Subcutaneous abdominal adipose tissue (tissue), 5 donors: ENCODE data around the gene LHX3.

ENCODE experiments used
- H3K27ac ChIP-seq: one replicate; pipeline ENCODE4 v1.7.0; 2013; ENCODE audit warnings: low read depth, mild to moderate bottlenecking, inconsistent platforms, low read length, moderate library complexity
- H3K27me3 ChIP-seq, 5 donors: one replicate each; pipeline ENCODE4 v1.7.0; 2013; ENCODE audit warnings: low read length in 5 of 5, inconsistent platforms in 1 of 5; ENCODE audit not compliant: control insufficient read depth in 5 of 5, insufficient read depth in 4 of 5
- H3K36me3 ChIP-seq, 5 donors: one replicate each; pipeline ENCODE4 v1.7.0; 2013; ENCODE audit warnings: low read length in 5 of 5; ENCODE audit not compliant: control insufficient read depth in 5 of 5, insufficient read depth in 5 of 5
- H3K4me1 ChIP-seq, 5 donors: one replicate each; pipeline ENCODE4 v1.7.0; 2013; ENCODE audit warnings: low read length in 5 of 5, mild to moderate bottlenecking in 3 of 5, moderate library complexity in 1 of 5; ENCODE audit not compliant: control insufficient read depth in 5 of 5, insufficient read depth in 5 of 5
- H3K4me3 ChIP-seq, 5 donors: one replicate each; pipeline ENCODE4 v1.7.0; 2013; ENCODE audit warnings: low read length in 5 of 5, low read depth in 1 of 5
- H3K9ac ChIP-seq, 5 donors: one replicate each; pipeline ENCODE4 v1.7.0; 2013; ENCODE audit warnings: low read length in 5 of 5, mild to moderate bottlenecking in 4 of 5, moderate library complexity in 3 of 5
- H3K9me3 ChIP-seq, 5 donors: one replicate each; pipeline ENCODE4 v1.7.0; 2013; ENCODE audit warnings: low read length in 5 of 5; ENCODE audit not compliant: control insufficient read depth in 5 of 5
- donor health status: healthy.
- donor health status: healthy.
- donor health status: healthy.
- donor health status: healthy.
- donor health status: healthy.

The LHX3 gene

DNA sequence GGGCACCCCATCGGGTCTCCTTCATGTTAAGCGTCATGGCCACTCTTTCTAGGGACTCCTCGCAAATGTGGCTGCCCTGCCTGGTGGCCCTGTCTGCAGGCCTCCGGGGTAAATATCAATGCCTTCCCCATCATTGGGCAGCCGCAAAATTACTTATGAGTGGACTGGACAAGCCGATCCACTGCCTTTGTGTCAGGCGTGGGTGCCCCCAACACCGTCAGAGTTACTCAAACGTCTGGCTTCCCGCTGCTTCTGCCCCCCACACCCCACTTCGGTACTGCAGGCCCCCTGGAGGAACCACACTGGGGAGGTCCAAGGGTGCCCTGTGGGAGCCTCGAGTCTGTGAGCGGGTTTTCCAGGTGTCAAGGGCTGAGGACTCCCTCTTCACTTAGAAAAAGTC is 3.8 kb downstream of the LHX3 start:
- Histone ChIP-seq H3K27me3 (peaks cover 68 to 86% (median 76%) of the 10 kb centered on the region in 5 donors), H3K9me3 (no peaks in the 10 kb centered on the region), H3K4me1 (peaks cover 0 to 3% (median 0%) of the 10 kb centered on the region in 5 donors), H3K9ac (no peak overlapping the region), H3K27ac (no peak overlapping the region), H3K4me3 (no peak overlapping the region), H3K36me3 (peaks cover 0 to 3% (median 0%) of the 10 kb centered on the region in 5 donors)

DNA sequence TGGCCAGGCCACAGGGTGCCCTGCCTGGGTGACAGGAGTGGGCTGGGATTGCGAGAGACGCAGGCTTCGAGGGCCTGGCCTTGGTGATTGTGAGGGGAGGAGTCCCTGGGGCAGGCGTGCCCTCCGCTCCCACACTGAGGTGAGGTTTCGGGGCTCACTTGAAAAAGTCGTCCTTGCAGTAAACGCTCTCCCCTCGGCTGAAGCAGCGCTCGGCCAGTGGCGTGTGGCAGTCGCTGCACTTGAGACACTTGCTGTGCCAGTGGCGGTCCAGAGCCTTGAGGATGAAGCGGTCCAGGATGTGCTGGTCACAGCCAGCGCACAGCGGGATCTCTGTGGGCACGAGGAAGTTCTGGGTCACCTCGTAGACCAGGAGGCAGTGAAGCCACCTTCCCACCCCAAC is 4.5 kb downstream of the LHX3 start:
- H3K36me3 ChIP-seq, result no peaks in the 10 kb centered on the region
- peaks cover 69 to 87% (median 80%) of the 10 kb centered on the region in 5 donors for H3K27me3 ChIP-seq
- H3K4me1 ChIP-seq, result peaks cover 0 to 3% (median 0%) of the 10 kb centered on the region in 5 donors
- no peak overlapping the region for H3K27ac ChIP-seq
- H3K9me3 ChIP-seq, result no peaks in the 10 kb centered on the region
- no peak overlapping the region for H3K4me3 ChIP-seq
- H3K9ac ChIP-seq, result no peak overlapping the region

DNA sequence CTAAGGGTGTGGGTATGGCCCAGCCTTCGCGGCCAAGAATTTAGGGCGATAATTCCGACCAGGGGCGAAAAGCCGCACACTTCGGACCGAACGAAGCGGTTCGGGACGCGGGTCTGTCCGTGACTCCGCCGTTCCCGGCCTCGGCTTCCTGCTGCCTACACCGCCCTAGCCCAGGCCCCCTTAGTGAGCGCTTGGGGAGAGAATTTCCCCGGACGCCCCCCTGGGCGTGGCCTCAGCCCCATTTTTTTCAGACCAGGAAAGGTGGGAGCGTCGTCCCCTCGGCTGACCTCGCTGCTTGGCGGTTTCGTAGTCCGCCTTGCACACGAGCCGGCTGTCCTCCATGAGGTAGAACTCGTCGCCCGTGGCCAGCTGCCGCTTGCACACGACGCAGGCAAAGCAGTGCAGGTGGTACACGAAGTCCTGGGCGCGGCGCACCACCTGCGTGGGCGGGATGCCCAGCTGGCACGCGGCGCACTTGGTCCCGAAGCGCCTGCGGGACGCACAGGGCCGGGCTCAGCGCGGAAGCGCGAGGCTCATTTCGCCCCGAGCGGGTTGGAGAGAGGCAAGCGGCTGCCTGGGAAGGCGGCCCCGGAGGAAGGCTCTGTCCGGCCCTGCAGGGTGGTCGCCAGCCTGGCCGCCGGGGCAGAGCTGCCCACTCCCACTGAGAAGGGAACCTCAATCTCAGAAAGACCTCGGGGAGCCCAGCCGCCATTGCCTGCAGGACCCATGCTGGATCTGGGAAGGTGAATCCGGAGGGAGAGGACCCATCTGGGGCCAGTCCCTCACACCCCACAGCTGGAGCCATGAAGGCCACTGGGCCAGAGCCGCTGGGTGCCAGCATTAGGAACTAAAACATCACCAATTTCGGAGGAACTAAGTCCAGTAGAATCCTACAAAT is 5.3 kb downstream of the LHX3 start:
- H3K36me3 ChIP-seq, result no peaks in the 10 kb centered on the region
- H3K9me3 ChIP-seq, result no peaks in the 10 kb centered on the region
- no peak overlapping the region for H3K27ac ChIP-seq
- H3K4me1 ChIP-seq, result peaks cover 0 to under 1% (median 0%) of the 10 kb centered on the region in 5 donors
- no peak overlapping the region for H3K4me3 ChIP-seq
- no peak overlapping the region for H3K9ac ChIP-seq
- H3K27me3 ChIP-seq, result peaks cover 68 to 89% (median 78%) of the 10 kb centered on the region in 5 donors

DNA sequence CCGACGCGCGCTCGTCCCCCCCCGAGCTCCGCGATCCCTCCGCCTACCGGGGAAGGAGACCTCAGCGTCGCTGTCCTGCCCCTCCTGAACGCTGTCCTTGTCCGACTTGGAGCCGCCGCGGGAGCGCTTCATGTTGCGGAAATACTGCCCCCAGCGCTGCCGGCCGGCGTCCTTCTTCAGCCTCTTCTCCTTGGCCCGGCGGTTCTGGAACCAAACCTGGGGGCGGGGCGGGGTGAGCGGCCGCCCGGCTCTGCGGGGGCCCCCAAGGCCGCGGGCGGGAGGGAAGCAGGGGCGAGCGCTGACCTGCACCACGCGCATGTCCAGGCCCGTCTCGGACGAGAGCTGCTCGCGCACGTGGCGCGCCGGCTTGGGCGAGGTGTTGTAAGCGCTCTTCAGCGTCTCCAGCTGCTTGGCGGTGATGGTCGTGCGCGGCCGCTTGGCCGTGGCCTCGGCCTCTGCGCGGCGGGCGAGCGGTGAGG is 6.3 kb downstream of the LHX3 start:
- no peaks in the 10 kb centered on the region for H3K36me3 ChIP-seq
- no peak overlapping the region for H3K27ac ChIP-seq
- H3K4me3 ChIP-seq, result no peak overlapping the region
- H3K4me1 ChIP-seq, result no peaks in the 10 kb centered on the region
- no peaks in the 10 kb centered on the region for H3K9me3 ChIP-seq
- H3K27me3 ChIP-seq, result peaks cover 58 to 88% (median 72%) of the 10 kb centered on the region in 5 donors
- H3K9ac ChIP-seq, result no peak overlapping the region

DNA sequence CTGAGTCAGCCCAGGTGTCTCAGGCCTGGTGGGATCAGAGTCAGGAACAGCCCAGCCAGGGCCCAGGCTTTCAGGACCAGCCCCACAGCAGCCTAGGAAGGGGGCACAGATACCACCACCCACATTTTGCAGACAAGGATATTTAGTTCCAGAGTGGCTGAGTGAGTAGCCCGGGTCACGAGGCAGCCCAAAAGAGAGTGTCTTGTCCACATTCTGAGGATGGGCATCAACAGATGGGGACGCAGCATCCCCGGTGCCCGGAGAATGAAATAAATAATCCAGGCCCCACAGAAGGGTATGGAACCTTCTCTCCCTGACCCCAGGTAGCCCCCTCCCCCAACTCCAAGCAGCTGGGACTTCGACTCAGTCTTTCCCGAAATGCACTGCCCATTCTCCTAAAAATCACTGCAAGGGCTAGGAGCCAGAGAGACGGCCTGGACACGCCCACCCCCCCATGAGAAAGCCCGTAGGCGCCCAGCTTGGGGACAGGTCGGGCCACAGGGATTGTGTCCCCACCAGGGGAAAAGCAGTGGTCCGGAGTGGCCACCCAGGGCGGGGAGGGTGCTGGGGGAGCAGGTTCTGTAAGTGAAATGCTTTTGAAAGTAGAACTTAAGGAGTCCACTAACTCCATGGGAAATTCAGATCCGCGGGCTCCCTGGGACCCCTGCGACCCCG is 6.9 kb downstream of the LHX3 start:
- H3K4me1 ChIP-seq, result no peaks in the 10 kb centered on the region
- H3K36me3 ChIP-seq, result no peaks in the 10 kb centered on the region
- H3K27ac ChIP-seq, result no peak overlapping the region
- H3K27me3 ChIP-seq, result peaks cover 56 to 86% (median 70%) of the 10 kb centered on the region in 5 donors
- no peak overlapping the region for H3K9ac ChIP-seq
- no peaks in the 10 kb centered on the region for H3K9me3 ChIP-seq
- no peak overlapping the region for H3K4me3 ChIP-seq

DNA sequence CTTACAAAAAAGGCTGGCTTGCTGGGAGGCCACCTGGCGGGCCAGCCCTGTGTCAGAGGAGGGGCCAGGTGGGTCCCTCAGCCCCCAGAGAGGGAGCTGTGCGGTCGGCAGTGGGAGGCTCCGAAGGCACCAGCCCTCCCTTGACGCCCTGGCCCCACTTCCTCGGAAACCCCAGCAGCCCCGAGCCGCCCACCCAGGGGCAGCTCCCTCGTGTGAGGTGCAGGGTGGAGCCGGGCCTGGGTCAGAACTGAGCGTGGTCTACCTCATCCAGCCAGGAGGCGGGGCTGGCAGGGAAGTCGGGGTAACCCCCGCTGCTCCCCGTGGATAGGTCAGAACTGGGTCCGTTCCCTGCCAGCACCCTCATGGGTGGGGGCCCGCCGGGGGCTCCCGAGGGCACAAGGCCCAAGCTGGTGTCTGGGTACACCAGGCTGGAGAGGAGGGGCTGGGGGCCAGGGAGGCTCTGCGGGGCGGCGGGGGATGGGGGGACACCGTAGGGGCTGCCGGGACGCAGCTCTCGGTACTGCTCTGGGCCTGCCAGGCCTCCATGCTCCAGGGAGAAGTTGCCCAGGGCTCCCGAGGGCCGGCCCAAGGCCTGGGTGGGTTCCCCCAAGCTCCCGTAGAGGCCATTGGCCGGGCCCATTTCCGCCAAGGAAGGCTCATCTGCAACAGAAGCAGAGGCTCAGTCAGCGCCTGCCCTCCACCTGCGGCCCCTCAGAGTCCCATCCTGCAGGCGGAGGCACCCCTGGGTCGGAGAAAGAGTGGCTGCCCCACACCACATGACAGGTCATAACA is 7.6 kb downstream of the LHX3 start:
- Histone ChIP-seq H3K4me3 (no peak overlapping the region), H3K9ac (no peak overlapping the region), H3K27me3 (peaks cover 53 to 87% (median 71%) of the 10 kb centered on the region in 5 donors), H3K4me1 (no peaks in the 10 kb centered on the region), H3K27ac (no peak overlapping the region), H3K36me3 (no peaks in the 10 kb centered on the region), H3K9me3 (no peaks in the 10 kb centered on the region)

DNA sequence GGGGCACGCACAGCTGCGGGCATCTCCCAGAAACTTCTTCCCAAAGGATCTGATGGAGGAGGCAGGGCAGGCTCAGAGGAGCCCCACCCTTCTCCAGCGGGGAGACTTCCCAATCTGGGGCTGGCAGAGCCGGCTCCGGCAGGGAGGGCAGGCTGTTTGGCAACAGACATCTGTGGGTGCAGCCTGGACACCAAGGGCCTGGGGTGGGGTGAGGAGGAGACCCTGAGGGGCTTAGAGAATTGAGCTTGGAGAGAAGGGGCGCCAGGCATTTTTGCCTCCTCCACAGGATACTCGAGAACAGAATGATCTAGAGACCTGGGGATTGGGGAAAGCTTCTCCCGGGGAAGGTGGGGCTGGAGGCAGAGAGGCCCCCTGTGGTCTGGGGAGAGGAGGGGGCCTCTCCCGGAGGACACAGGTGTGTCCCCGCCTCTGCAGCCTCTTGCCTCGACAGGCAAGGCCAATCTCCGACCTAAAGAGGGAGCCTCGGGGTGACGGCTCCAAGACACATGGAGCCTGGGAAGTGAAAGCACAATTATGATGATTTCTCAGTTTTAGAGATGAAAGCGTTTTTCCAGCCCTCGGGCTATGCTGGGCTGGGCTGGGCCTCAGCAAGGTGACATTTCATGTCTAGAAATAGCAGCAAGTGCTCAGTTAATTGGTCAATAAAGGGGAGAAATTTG is 8.4 kb downstream of the LHX3 start:
- no peaks in the 10 kb centered on the region for H3K36me3 ChIP-seq
- no peak overlapping the region for H3K27ac ChIP-seq
- H3K27me3 ChIP-seq, result peaks cover 53 to 91% (median 72%) of the 10 kb centered on the region in 5 donors
- no peak overlapping the region for H3K4me3 ChIP-seq
- no peak overlapping the region for H3K9ac ChIP-seq
- no peaks in the 10 kb centered on the region for H3K9me3 ChIP-seq
- H3K4me1 ChIP-seq, result no peaks in the 10 kb centered on the region

DNA sequence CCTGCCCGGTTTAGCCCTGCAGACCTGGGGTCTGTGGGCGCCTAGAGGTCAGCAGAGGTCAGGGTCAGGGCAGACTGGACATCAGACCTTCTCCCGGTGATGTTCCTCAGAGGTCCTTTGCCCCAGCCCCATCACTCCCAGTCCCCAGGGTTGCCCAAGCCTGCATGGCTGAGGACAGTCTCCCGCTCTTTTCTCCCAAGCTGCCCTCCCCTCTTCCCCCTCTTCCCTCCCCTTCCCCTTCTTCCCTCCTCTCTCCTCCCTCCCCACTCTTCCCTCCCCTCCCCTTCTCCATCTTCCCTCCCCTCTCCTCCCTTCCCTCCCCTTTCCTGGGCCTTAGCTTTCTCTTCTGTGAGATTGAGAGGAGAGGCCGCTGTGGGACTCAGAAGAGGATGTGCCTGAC is 10.4 kb downstream of the LHX3 start:
- H3K27me3 ChIP-seq, result peaks cover 48 to 91% (median 70%) of the 10 kb centered on the region in 5 donors
- H3K4me1 ChIP-seq, result no peaks in the 10 kb centered on the region
- H3K9me3 ChIP-seq, result no peaks in the 10 kb centered on the region
- H3K36me3 ChIP-seq, result no peaks in the 10 kb centered on the region
- H3K9ac ChIP-seq, result no peak overlapping the region
- H3K4me3 ChIP-seq, result no peak overlapping the region
- no peak overlapping the region for H3K27ac ChIP-seq

DNA sequence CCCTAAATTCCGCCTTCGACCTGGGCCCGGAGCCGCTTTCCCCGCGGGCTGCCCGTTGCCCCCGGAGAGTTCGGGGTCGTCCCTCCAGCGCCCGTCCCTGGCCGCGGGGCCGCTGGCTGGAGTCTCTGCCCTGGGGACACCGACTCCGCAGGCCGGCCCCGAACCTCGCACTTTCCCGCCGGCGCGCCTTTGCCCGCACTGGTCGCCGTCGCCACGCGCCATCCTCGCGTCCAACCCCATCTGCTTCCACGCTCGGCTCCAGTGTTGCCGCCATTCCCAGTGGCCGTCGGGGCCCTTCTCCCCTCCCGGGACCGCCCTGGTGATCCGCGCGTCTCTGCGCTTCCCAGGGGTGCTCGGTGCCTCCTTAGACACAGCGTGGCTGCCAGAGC is 11.0 kb downstream of the LHX3 start:
- H3K4me3 ChIP-seq, result no peak overlapping the region
- no peak overlapping the region for H3K27ac ChIP-seq
- no peaks in the 10 kb centered on the region for H3K9me3 ChIP-seq
- no peak overlapping the region for H3K9ac ChIP-seq
- peaks cover 44 to 91% (median 66%) of the 10 kb centered on the region in 5 donors for H3K27me3 ChIP-seq
- no peaks in the 10 kb centered on the region for H3K4me1 ChIP-seq
- H3K36me3 ChIP-seq, result no peaks in the 10 kb centered on the region
